GM12872 (cell line): ENCODE data around the gene MOB3B.

Source experiments
- CTCF ChIP-seq: IDR thresholded peaks from 3 replicates; pipeline ENCODE4 v1.5.1; 2011; ENCODE audit warnings: low read depth, mild to moderate bottlenecking, low read length, moderate library complexity; ENCODE audit not compliant: insufficient read depth

The MOB3B gene

GRCh38 chr9:27473111-27473529, 56.5 kb downstream of the MOB3B start:
- TF ChIP-seq CTCF, result no peak

GRCh38 chr9:27472195-27472594, 57.4 kb downstream of the MOB3B start:
- no peak for TF ChIP-seq CTCF

GRCh38 chr9:27471789-27472188, 57.8 kb downstream of the MOB3B start:
- TF ChIP-seq CTCF, result no peak

GRCh38 chr9:27471366-27471765, 58.2 kb downstream of the MOB3B start:
- no peak for TF ChIP-seq CTCF

GRCh38 chr9:27470291-27470856, 59.2 kb downstream of the MOB3B start:
- no peak for TF ChIP-seq CTCF

- TF ChIP-seq CTCF, result no peak
These were observed 60.1 kb downstream of the MOB3B start for GRCh38 chr9:27469550-27469949.

- no peak for TF ChIP-seq CTCF
These were observed 61.0 kb downstream of the MOB3B start for GRCh38 chr9:27468462-27469110.
